Stomach smooth muscle (tissue), 2 donors: Measurements from ENCODE around the gene FBXO24.

Experiments used
- H3K27ac ChIP-seq: one replicate; pipeline ENCODE4 v1.7.0; 2013; ENCODE audit warnings: mild to moderate bottlenecking, low read length, inconsistent platforms
- H3K27me3 ChIP-seq, 2 donors: one replicate each; pipeline ENCODE4 v1.7.0; 2013; ENCODE audit warnings: low read length in 2 of 2; ENCODE audit not compliant: insufficient read depth in 2 of 2, control insufficient read depth in 1 of 2
- H3K36me3 ChIP-seq, 2 donors: one replicate each; pipeline ENCODE4 v1.7.0; 2013; ENCODE audit warnings: low read length in 2 of 2; ENCODE audit not compliant: control insufficient read depth in 2 of 2, insufficient read depth in 2 of 2
- H3K4me1 ChIP-seq: one replicate; pipeline ENCODE4 v1.7.0; 2013; ENCODE audit warnings: low read length; ENCODE audit not compliant: control insufficient read depth, insufficient read depth
- H3K4me3 ChIP-seq, 2 donors: one replicate each; pipeline ENCODE4 v1.7.0; 2013; ENCODE audit warnings: low read length in 2 of 2
- H3K9ac ChIP-seq, 2 donors: one replicate each; pipeline ENCODE4 v1.7.0; 2013; ENCODE audit warnings: low read length in 2 of 2, mild to moderate bottlenecking in 1 of 2
- H3K9me3 ChIP-seq, 2 donors: one replicate each; pipeline ENCODE4 v1.7.0; 2013; ENCODE audit warnings: low read length in 2 of 2; ENCODE audit not compliant: control insufficient read depth in 2 of 2
- donor health status: healthy.
- donor health status: Pancreatic carcinoma.

Gene FBXO24

DNA sequence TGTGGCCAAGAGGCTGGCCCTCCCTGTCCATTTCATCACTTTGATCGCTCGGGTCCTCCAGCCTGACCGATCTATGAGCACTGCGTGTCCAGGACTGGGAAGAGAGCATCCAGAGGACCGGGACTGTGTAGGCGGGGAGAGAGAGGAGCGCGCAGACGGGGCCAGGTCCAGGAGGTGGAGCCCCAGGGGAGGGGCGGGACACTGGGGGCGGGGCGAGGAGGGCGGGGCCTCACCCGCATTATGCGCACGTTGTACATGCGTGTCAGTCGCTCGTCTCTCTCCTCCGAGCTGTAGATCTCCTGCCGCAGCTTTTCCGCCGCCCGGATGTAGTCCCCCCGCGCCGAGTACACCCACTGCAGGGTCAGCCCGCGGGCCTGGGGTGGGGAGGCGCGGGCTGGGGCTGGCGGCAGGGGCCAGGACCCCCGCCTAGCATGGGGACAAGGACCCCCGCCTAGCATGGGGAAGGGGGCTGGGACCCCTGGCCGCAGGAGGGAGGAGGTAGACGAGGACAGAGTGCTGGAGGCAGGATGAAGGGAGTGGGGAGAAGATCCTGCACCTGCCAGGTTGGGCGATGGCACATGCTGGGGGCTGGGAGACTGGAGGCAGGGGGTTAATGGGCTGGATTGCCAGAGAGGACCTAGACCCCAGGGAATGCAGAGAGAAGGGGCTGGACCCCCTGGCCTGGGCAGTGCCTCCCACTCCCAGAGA is 40.6 kb downstream of the FBXO24 start:
- Histone ChIP-seq H3K27ac (no peak overlapping the region), H3K9ac (no peak overlapping the region), H3K27me3 (peaks cover 10 to 13% of the 10 kb centered on the region in 2 donors), H3K36me3 (no peaks in the 10 kb centered on the region), H3K9me3 (no peaks in the 10 kb centered on the region), H3K4me3 (peak overlapping the region; percentile 43 to 54), H3K4me1 (peaks cover 9% of the 10 kb centered on the region)

DNA sequence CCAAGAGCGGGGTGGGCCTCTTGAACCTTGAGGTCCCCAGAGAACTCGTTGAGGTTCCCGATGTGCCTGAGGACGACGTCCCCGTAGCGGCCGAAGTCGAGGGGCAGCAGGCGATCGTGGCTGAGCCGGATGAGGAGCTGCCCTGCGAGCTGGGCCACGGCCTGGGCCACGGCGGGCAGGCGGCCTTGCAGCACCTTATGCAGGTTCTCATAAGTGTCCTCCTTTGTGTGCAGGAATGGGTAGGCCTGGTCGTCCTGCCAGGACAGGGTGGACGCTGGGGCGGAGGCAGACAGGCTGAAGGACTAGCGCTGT is 41.1 kb downstream of the FBXO24 start:
- Histone ChIP-seq H3K27ac (no peak overlapping the region), H3K9ac (no peak overlapping the region), H3K9me3 (no peaks in the 10 kb centered on the region), H3K4me3 (peak overlapping the region in 1 of 2 donors; percentile 49), H3K4me1 (peaks cover 9% of the 10 kb centered on the region), H3K27me3 (peaks cover 13 to 18% of the 10 kb centered on the region in 2 donors), H3K36me3 (no peaks in the 10 kb centered on the region)

DNA sequence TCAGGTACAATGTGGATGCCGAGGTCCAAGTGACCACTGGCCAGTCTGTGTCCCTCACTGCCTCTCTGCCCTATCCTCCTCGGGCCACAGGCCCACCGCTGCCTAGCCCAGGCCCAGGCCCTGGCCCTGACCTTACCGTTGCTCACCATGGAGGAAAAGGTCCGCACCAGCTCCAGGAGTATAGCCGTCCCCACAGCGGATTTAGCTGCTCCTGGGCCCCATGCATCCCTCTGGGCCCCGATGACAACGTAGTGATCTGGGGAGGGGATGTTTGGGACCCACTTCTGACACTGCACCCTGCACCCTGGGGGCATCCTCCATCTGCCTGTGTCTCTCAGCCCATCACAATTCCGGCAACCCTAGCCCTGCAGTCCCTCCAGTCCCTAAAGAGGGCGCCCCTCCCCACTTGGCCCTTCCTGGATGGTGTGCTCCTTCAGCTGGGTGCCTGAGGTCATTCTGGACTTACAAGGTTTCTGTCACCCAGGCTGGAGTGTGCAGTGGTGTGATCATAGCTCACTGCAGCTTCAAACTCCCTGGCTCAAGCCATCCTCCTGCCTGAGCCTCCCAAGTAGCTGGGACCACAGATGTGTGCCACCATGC is 43.1 kb downstream of the FBXO24 start:
- no peak overlapping the region for H3K27ac ChIP-seq
- peaks cover 17% of the 10 kb centered on the region for H3K4me1 ChIP-seq
- no peaks in the 10 kb centered on the region for H3K36me3 ChIP-seq

DNA sequence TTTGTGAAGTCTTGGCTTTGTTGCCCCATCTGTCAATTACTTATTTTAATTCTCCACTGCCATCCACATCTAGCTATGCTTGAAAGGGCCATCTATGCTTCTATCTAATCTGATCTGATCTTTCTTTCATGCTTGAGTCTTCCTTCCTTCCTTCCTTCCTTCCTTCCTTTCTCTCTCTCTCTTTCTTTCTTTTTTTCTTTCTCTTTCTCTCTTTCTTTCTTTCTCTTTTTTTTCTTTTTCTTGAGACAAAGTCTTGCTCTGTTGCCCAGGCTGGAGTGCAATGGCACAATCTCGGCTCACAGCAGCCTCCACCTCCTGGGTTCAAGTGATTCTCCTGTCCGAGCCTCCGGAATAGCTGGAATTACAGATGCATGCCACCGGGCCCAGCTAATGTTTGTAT is 43.9 kb downstream of the FBXO24 start:
- H3K27ac ChIP-seq = no peak overlapping the region
- no peak overlapping the region for H3K9ac ChIP-seq
- no peaks in the 10 kb centered on the region for H3K36me3 ChIP-seq
- H3K4me1 ChIP-seq = peaks cover 17% of the 10 kb centered on the region
- H3K9me3 ChIP-seq = no peaks in the 10 kb centered on the region
- H3K4me3 ChIP-seq = no peak overlapping the region
- H3K27me3 ChIP-seq = peaks cover 28 to 32% of the 10 kb centered on the region in 2 donors

More for the DNA sequence above, 43.1 kb downstream of the FBXO24 start:
- Histone ChIP-seq H3K27me3 (peaks cover 24 to 32% of the 10 kb centered on the region in 2 donors), H3K9me3 (no peaks in the 10 kb centered on the region), H3K9ac (no peak overlapping the region), H3K4me3 (no peak overlapping the region)

DNA sequence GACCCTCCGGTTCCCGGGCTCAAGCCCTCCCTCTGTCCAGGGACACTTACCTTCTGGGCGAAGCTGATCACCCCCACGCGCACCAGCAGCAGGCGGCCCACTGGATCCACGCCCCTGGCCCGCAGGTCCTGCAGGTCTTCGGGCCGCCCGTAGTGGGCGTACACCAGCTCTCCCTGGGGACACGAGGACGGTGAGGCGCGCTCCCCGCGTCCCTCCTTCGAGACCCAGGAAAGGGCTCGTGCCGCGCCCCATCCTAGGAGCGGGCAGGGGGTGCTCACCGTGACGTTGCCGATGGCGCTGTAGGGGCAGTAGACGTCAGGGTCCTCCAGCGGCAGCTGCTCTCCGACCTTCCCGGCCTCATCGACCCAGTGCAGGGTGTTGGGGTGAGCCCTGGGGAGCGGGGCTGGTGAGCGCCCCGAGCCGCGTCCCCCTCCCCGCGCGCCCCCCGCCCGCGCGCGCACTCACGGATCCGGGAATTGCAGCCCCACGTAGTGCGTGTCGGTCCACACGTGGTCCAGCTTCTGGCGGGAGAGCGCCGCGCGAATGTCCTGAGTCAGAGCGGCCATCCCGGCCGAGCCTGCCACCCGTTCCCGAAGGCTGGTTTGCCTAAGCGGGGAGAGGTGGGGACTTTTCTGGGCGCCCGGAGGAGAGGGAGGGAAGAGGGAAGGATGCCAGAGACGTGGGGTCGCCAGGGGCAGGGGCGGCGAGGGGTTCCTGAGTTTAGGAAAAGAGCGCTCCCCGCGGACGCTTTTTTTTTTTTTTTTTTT is 47.0 kb downstream of the FBXO24 start:
- peak overlapping the region in 1 of 2 donors; percentile 37 for H3K9ac ChIP-seq
- no peaks in the 10 kb centered on the region for H3K9me3 ChIP-seq
- H3K36me3 ChIP-seq = no peaks in the 10 kb centered on the region
- H3K27me3 ChIP-seq = peaks cover 25 to 28% of the 10 kb centered on the region in 2 donors
- peaks cover 8% of the 10 kb centered on the region for H3K4me1 ChIP-seq
- H3K4me3 ChIP-seq = peak overlapping the region; percentile 48 to 63
- H3K27ac ChIP-seq = no peak overlapping the region

DNA sequence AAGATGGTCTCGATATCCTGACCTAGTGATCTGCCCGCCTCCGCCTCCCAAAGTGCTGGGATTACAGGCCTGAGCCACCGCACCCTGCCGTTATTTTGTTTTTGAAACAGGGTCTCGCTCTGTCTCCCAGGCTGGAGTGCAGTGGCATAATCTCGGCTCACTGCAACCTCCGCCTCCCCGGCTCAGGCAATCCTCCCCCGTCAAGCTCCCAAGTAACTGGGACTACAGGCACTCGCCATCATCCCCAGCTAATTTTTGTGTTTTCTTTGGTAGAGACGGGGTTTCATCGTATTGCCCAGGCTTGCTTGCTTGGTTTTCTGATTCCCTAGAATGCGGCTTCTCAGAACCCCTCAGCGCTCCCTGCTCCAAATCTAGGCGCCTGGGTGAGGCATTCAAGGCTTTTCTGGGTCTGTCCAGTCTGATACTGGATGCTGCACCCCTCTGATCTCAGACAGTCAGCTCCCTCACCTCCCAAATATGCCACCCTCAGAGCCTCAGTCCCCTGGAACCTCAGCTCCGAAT is 53.9 kb downstream of the FBXO24 start:
- peaks cover 11 to 12% of the 10 kb centered on the region in 2 donors for H3K27me3 ChIP-seq
- no peaks in the 10 kb centered on the region for H3K36me3 ChIP-seq
- H3K4me1 ChIP-seq = no peaks in the 10 kb centered on the region
- H3K4me3 ChIP-seq = no peak overlapping the region
- H3K9ac ChIP-seq = no peak overlapping the region
- H3K9me3 ChIP-seq = no peaks in the 10 kb centered on the region
- H3K27ac ChIP-seq = no peak overlapping the region

DNA sequence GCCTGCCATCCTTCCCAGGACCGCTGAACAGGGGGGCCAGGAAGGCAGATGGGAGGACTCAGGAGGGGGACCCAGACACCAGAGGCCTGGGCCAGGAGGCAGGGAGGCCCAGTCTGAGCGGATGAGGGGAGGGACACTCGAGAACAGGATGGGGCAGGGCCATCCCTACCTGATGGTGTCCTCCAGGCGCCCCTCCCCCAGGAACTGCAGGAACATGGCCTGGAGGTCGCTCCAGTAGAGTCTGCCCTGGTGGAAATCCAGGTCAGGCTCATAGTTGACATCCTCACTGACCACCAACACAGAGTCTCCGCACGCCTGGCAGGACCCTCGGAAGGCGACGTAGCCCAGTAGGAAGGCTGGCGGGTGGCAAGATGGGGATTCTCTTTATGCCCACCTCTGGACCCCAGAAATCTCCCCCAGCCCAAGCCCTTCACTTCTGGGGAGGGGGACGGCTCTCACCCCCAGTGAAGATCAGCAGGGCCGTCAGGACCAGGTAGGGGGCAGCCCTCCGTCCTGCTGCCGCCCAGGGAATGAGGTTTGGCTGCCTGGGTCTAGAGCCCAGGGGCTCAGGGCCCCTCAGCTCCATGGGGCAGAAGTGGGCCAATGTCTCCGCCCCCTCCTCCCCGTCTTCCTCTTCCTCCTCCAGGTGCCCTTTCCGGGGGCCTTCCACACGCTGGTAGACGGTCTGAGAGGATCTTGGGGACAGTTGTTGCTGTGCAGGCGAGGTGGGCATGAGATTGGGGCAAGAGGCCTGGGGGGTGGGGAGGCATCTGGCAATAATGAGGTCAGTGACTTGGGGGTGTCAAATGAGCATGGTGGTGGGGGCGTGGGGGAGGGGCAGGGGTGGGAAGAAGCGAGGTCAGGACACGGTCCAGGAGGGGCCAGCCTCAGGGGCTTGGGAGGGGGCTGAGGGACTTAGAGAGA is 54.7 kb downstream of the FBXO24 start:
- H3K9me3 ChIP-seq = no peaks in the 10 kb centered on the region
- H3K36me3 ChIP-seq = no peaks in the 10 kb centered on the region
- H3K27ac ChIP-seq = no peak overlapping the region
- no peak overlapping the region for H3K9ac ChIP-seq
- no peak overlapping the region for H3K4me3 ChIP-seq
- H3K27me3 ChIP-seq = peaks cover 10 to 14% of the 10 kb centered on the region in 2 donors
- H3K4me1 ChIP-seq = no peaks in the 10 kb centered on the region

DNA sequence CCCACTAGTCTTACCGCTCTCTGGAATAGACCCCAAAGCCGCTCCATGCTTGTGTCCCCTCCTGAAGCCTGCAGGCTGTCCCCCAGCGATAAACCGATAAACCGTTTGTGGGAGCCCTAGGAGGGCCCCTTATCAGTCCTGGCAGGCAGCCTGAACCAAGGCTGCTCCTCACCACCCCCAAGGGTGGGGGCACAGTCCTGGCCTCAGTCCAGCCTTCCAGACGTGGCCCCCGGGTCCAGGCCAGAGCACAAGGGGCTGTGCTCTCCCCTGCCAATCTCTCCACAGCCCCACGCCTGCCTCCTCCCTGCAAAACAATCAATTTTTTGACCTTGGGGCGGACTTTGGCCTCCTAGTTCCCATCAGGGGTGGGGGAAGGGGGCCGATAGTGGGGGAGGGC is 55.3 kb downstream of the FBXO24 start, which contains the start of gene TFR2:
Gene TFR2, minus strand, starts transcription at position 90 of the 397 bp plus-strand sequence. Its CDS starts 43 bp downstream, at position 47.
- H3K9ac ChIP-seq = no peak within 1 kb of the TSS
- H3K4me3 ChIP-seq = no peak within 1 kb of the TSS
- H3K9me3 ChIP-seq = no peaks in the 10 kb centered on the region
- no peaks in the 10 kb centered on the region for H3K36me3 ChIP-seq
- H3K27me3 ChIP-seq = peaks cover 13 to 18% of the 10 kb centered on the region in 2 donors
- H3K27ac ChIP-seq = no peak within 1 kb of the TSS
- H3K4me1 ChIP-seq = no peaks in the 10 kb centered on the region

DNA sequence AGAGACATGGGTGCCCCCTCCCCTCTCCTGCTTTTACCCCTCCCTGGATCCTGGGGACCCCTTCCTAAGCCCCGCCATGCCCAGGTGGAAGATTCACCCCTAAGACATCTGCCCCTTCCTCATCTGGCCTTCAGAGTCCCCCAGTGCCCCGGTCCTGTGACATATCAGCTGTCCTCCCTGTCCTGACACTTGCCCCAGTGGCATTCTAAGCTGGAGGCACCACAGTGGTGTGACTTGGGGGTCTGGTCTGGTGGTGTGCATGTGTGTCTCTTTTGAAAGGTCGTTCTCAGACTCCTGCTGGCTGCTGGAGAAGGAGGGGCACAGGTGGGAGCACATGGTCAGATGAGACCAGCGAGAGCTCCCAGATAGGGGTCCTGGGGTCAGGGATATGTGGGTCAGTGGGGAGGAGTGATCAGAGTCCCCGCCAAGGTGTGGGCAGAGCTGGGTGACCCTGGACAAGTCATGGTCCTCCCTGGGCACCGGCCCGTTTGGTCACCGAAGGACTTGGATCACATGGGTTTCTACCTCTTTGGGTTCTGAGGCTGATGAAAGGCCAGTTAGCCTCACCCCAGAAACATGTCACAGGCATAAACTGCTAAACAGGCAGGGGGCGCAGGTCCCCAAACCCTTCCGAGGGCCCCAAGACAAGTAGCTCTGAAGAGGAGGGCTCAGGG is 55.9 kb downstream of the FBXO24 start:
- H3K4me1 ChIP-seq = no peaks in the 10 kb centered on the region
- H3K27ac ChIP-seq = no peak overlapping the region

More for the DNA sequence above, 55.9 kb downstream of the FBXO24 start:
- H3K4me3 ChIP-seq = no peak overlapping the region
- H3K9me3 ChIP-seq = no peaks in the 10 kb centered on the region
- H3K9ac ChIP-seq = no peak overlapping the region
- H3K27me3 ChIP-seq = peaks cover 13 to 16% of the 10 kb centered on the region in 2 donors
- no peaks in the 10 kb centered on the region for H3K36me3 ChIP-seq
